Esophagus squamous epithelium (tissue), 4 donors: ENCODE measurements around the gene CADM1.

Experiments
- POLR2A ChIP-seq, 4 donors: fragments of 450-650 bp; IDR thresholded peaks; one replicate each; pipeline ENCODE4 v1.6.1; 2017; ENCODE audit warnings: antibody characterized with exemption in 4 of 4, mild to moderate bottlenecking in 4 of 4, moderate library complexity in 3 of 4
- TF ChIP-seq, protein P1 (sequence below), 6 experiments: fragments of 450-650 bp in 4 of 6; fragments of 200-600 bp in 2 of 6; sonication (generic) in 2 of 6; IDR thresholded peaks; one replicate each; pipeline ENCODE4 v1.5.1; 2016 to 2019; ENCODE audit warnings: antibody characterized with exemption in 6 of 6, mild to moderate bottlenecking in 4 of 6, moderate library complexity in 4 of 6

DNA sequence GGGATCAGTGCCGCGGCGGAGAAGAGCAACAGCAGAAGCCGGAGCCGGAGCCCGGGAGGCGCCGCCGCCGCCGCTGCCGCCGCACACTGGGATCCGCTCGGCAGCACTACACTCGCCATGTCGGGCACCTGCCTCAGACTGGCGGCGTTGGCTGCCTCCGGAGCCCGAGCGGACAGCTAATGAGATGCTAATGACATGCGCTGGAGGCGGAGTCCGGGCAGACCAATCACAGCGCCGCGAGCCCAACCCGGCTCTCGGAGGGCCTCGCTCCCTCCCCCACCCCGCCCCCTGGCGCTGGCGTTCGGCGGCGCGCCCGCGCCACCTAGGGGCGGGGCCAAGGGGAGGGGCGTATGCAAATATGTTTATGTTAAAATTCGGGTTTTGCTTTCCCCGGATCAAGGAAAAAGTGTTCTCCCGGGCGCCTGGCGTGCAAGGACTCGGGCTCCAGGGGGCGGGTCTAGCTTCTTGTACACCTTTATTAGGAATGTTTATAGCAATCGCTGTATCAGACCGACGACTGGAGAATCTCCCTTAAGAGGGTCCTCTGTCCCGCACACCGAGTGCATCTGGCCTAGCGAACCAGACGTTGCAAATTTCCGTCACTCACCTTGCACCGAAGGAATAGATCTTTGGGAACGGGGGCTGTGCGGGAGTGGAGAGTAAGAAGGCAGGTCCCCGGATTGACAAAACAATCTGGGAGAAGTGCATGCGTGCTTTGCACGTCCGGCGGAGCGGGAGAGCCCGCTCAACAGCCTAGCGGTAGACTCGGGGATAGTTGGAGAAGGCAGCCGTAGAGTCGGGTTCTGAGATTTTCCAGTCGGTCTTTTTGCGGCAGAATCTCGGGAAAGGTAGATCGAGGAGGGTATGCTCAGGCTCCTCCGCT, at the start of gene CADM1:
- TF ChIP-seq, protein P1, sequence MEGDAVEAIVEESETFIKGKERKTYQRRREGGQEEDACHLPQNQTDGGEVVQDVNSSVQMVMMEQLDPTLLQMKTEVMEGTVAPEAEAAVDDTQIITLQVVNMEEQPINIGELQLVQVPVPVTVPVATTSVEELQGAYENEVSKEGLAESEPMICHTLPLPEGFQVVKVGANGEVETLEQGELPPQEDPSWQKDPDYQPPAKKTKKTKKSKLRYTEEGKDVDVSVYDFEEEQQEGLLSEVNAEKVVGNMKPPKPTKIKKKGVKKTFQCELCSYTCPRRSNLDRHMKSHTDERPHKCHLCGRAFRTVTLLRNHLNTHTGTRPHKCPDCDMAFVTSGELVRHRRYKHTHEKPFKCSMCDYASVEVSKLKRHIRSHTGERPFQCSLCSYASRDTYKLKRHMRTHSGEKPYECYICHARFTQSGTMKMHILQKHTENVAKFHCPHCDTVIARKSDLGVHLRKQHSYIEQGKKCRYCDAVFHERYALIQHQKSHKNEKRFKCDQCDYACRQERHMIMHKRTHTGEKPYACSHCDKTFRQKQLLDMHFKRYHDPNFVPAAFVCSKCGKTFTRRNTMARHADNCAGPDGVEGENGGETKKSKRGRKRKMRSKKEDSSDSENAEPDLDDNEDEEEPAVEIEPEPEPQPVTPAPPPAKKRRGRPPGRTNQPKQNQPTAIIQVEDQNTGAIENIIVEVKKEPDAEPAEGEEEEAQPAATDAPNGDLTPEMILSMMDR (IDR thresholded peaks at IDR 0.05), result peak; percentile 12 to 83 (median 65)
- peak in 3 of 4 donors; percentile 77 to 87 (median 79) for TF ChIP-seq POLR2A (IDR thresholded peaks at IDR 0.05)
